Endothelial cell of umbilical vein (primary cell): ENCODE measurements around the gene PSMA7. TPM values are rescaled to one million over a fixed set of nuclear protein-coding genes. Genes with fewer than 3 reads are reported as not detected.

ENCODE experiments used
- BruUV-seq: library from RNA; stranded (reverse); fragments of 400-500 nt; replicated peaks from 2 replicates; lab custom pipeline; 2021; lab: Mats Ljungman, UMichigan
- CTCF ChIA-PET: fragments of 300-600, 350-600 bp; sonication (Branson Sonifier 250); formaldehyde crosslinking; loops from one replicate; lab custom pipeline; 2021; ENCODE audit warnings: antibody characterized with exemption, inconsistent platforms; lab: Charles Lee
- POLR2A ChIA-PET: fragments of 300-600, 350-600 bp; sonication (Branson Sonifier 250); formaldehyde crosslinking; loops from one replicate; lab custom pipeline; 2021; ENCODE audit warnings: antibody characterized with exemption, inconsistent platforms; lab: Charles Lee
- DNase-seq: peaks from one replicate; pipeline ENCODE4 v3.0.0-alpha.2; 2011; ENCODE audit warnings: low read depth, low spot score
- FAIRE-seq: peaks from 2 replicates; lab custom pipeline; 2011; peaks lifted over from hg19 to GRCh38; lab: Jason Lieb, UNC
- H2AFZ ChIP-seq: 2 replicates; pipeline ENCODE4 v1.6.0; 2012; ENCODE audit warnings: low read depth, low read length, control low read depth, inconsistent platforms
- H3K27ac ChIP-seq: 2 replicates; pipeline ENCODE4 v1.5.1; 2011; ENCODE audit warnings: low read depth, mild to moderate bottlenecking, control low read depth, low read length, moderate library complexity; ENCODE audit not compliant: insufficient read depth
- H3K27me3 ChIP-seq, 2 experiments: 2 replicates each; pipeline versions ENCODE4 v1.6.0 to v1.6.1; 2011; ENCODE audit warnings: low read length in 2 of 2, mixed read lengths in 1 of 2; ENCODE audit not compliant: control insufficient read depth in 2 of 2, insufficient read depth in 2 of 2
- H3K36me3 ChIP-seq, 2 experiments: 2 replicates in 1 of 2; 3 replicates in 1 of 2; pipeline ENCODE4 v1.5.1; 2011; ENCODE audit warnings: low read length in 2 of 2, mild to moderate bottlenecking in 1 of 2, moderate library complexity in 1 of 2; ENCODE audit not compliant: control insufficient read depth in 2 of 2, insufficient read depth in 2 of 2; ENCODE audit errors: extremely low read depth in 1 of 2
- H3K4me1 ChIP-seq: 3 replicates; pipeline ENCODE4 v1.5.1; 2011; ENCODE audit warnings: mild to moderate bottlenecking, low read length; ENCODE audit not compliant: control insufficient read depth, insufficient read depth; ENCODE audit errors: extremely low read depth
- H3K4me2 ChIP-seq: 2 replicates; pipeline ENCODE4 v1.6.1; 2011; ENCODE audit warnings: low read length, control low read depth, mixed read lengths; ENCODE audit not compliant: insufficient read depth
- H3K4me3 ChIP-seq, 3 experiments: fragments of 200-600 bp in 1 of 3; sonication (generic), shearing (Covaris generic) in 1 of 3; replicated peaks in 1 of 3; 2 replicates each; pipeline ENCODE4 v1.5.1; 2011 to 2016; ENCODE audit warnings: control low read depth in 3 of 3, low read length in 3 of 3, mild to moderate bottlenecking in 2 of 3, inconsistent platforms in 1 of 3, low read depth in 1 of 3, moderate library complexity in 1 of 3; ENCODE audit not compliant: insufficient read depth in 1 of 3
- H3K79me2 ChIP-seq: 2 replicates; pipeline ENCODE4 v1.6.0; 2012; ENCODE audit warnings: low read length, inconsistent platforms; ENCODE audit not compliant: control insufficient read depth, insufficient read depth
- H3K9ac ChIP-seq: replicated peaks from 2 replicates; pipeline ENCODE3; 2011; ENCODE audit warnings: low read length, control low read depth; ENCODE audit not compliant: insufficient read depth; ENCODE audit errors: extremely low read depth
- H3K9me1 ChIP-seq: replicated peaks from 3 replicates; pipeline ENCODE4 v1.6.0; 2011; ENCODE audit warnings: mild to moderate bottlenecking, low read length; ENCODE audit not compliant: control insufficient read depth, insufficient read depth; ENCODE audit errors: extremely low read depth
- H3K9me3 ChIP-seq: replicated peaks from 2 replicates; pipeline ENCODE4 v1.5.1; 2012; ENCODE audit warnings: low read length, inconsistent platforms; ENCODE audit not compliant: control insufficient read depth, insufficient read depth
- H4K20me1 ChIP-seq: replicated peaks from 2 replicates; pipeline ENCODE3; 2011; ENCODE audit warnings: mild to moderate bottlenecking, low read length; ENCODE audit not compliant: control insufficient read depth, insufficient read depth; ENCODE audit errors: extremely low read depth
- EZH2 ChIP-seq: IDR thresholded peaks from 2 replicates; pipeline ENCODE4 v1.6.1; 2012; ENCODE audit warnings: borderline replicate concordance, low read depth, mild to moderate bottlenecking, moderate library complexity, low read length, inconsistent platforms; ENCODE audit not compliant: severe bottlenecking
- FOS ChIP-seq: IDR thresholded peaks from 2 replicates; pipeline ENCODE4 v1.6.1; 2011; ENCODE audit warnings: mild to moderate bottlenecking, low read length, moderate library complexity, borderline replicate concordance; ENCODE audit not compliant: insufficient read depth
- MYC ChIP-seq: IDR thresholded peaks from one replicate; pipeline ENCODE4 v1.6.1; 2011; ENCODE audit warnings: mild to moderate bottlenecking, low read depth, low read length
- dilution Hi-C: fragments of 300-500 bp; cut with MboI; formaldehyde crosslinking; loops from one replicate; pipeline ENCODE4 v1.15.0; 2019; ENCODE audit warnings: low sequenced_read_pairs; ENCODE audit not compliant: extremely low pct_ligation_motif_present
- intact Hi-C: fragments of 100-400 bp; cut with micrococcal nuclease; formaldehyde crosslinking; loops from one replicate; pipeline ENCODE4 v1.10.0; 2022
- polyA plus RNA-seq, 4 experiments: library from polyadenylated mRNA; depleted of rRNA in 3 of 4; stranded (reverse) in 3 of 4; unstranded in 1 of 4; fragments of >200 nt; gene quantifications; 2 replicates each; pipeline versions ENCODE4 v1.2.1 to v1.2.3, GENCODE V29; 2011 to 2012; ENCODE audit warnings: missing spikeins in 1 of 4
- total RNA-seq: library from RNA; stranded (reverse); gene quantifications from 2 replicates; pipeline ENCODE4 v1.2.3, GENCODE V29; 2021
- TF ChIP-seq, protein P1 (sequence below), 2 donors: IDR thresholded peaks; 1 replicate in 1 of 2; 2 replicates in 1 of 2; pipeline ENCODE4 v1.5.1; 2011; ENCODE audit warnings: low read length in 2 of 2, mild to moderate bottlenecking in 2 of 2, moderate library complexity in 2 of 2, control low read depth in 1 of 2, inconsistent platforms in 1 of 2, low read depth in 1 of 2; ENCODE audit not compliant: insufficient read depth in 1 of 2; ENCODE audit errors: extremely low read depth in 1 of 2

PSMA7 gene
- total and polyA plus RNA-seq, 2 donors (not counting 3 experiments of a cell fraction or from before 2014, with no cell fraction given): 393 to 826 TPM

- TF ChIP-seq MYC (no peak), FOS (no peak)
- TF ChIP-seq, protein P1, sequence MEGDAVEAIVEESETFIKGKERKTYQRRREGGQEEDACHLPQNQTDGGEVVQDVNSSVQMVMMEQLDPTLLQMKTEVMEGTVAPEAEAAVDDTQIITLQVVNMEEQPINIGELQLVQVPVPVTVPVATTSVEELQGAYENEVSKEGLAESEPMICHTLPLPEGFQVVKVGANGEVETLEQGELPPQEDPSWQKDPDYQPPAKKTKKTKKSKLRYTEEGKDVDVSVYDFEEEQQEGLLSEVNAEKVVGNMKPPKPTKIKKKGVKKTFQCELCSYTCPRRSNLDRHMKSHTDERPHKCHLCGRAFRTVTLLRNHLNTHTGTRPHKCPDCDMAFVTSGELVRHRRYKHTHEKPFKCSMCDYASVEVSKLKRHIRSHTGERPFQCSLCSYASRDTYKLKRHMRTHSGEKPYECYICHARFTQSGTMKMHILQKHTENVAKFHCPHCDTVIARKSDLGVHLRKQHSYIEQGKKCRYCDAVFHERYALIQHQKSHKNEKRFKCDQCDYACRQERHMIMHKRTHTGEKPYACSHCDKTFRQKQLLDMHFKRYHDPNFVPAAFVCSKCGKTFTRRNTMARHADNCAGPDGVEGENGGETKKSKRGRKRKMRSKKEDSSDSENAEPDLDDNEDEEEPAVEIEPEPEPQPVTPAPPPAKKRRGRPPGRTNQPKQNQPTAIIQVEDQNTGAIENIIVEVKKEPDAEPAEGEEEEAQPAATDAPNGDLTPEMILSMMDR (IDR thresholded peaks at IDR 0.05; ENCODE audit: extremely low read depth in 1 of 2, insufficient read depth in 1 of 2, low read depth in 1 of 2, low read length in 2 of 2): no peak
- intact Hi-C loops (no loop called here), dilution Hi-C loops (no loop called here)
- Histone ChIP-seq H3K9ac (no peak overlapping the region), H3K4me2 (no peak overlapping the region), H3K4me3 (no peak overlapping the region), H3K79me2 (no peaks in the 10 kb centered on the region), H4K20me1 (no peaks in the 10 kb centered on the region), H3K27ac (no peak overlapping the region), H3K9me1 (no peaks in the 10 kb centered on the region), H3K9me3 (no peaks in the 10 kb centered on the region), H3K36me3 (peaks cover 2 to 30% of the 10 kb centered on the region in 2 experiments), H3K27me3 (no peaks in the 10 kb centered on the region), H3K4me1 (no peaks in the 10 kb centered on the region), H2AFZ (no peak overlapping the region)
- DNase-seq: no peak
- ChIA-PET CTCF (no interaction called here), POLR2A (no interaction called here)
- BruUV-seq: no TSS peak
- no peak for FAIRE-seq
Observed at GRCh38 chr20:62168890-62169435, 25.8 kb upstream of the PSMA7 start.

DNA sequence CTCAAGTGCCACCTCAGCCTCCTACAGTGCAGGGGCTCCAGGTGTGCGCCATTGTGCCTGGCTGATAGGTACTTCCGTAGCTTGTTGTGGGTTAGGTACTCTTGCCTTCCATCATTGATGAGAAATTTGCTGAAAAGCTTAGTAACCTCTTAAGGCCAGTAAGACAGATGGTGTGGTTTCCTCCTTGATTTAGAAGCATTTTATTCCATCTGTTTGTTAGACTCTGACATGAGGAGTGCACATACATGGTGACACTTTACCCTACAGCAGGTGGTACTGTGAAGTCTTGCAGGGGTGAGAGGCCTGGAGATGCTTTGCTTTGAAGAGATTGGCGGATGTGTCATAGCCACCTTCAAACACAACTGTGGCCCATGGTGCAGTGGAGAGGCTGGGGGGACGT is 24.9 kb upstream of the PSMA7 start:
- H3K79me2 ChIP-seq: no peaks in the 10 kb centered on the region
- FAIRE-seq (no peak), DNase-seq (no peak)
- no peaks in the 10 kb centered on the region for H3K27me3 ChIP-seq
- no peak for TF ChIP-seq EZH2
- CTCF ChIA-PET: no interaction called here
- H3K36me3 ChIP-seq: peaks cover 2 to 34% of the 10 kb centered on the region in 2 experiments
- no peak overlapping the region for H3K4me3 ChIP-seq
- H3K27ac ChIP-seq: no peak overlapping the region
- dilution Hi-C loops (no loop called here), intact Hi-C loops (no loop called here)
- POLR2A ChIA-PET: interaction anchor here (0.7 kb wide), 1 partner anchor 17 kb away, joined by 4 read pairs; no protein-coding TSS in a partner anchor
- H4K20me1 ChIP-seq: no peaks in the 10 kb centered on the region
- H3K9me1 ChIP-seq: no peaks in the 10 kb centered on the region
- no peaks in the 10 kb centered on the region for H3K4me1 ChIP-seq
- H3K4me2 ChIP-seq: no peak overlapping the region
- H3K9me3 ChIP-seq: no peaks in the 10 kb centered on the region
- no peak overlapping the region for H2AFZ ChIP-seq
- no peak overlapping the region for H3K9ac ChIP-seq
- BruUV-seq: no TSS peak
